ENCODE data around the gene IFNG-AS1.

DNA sequence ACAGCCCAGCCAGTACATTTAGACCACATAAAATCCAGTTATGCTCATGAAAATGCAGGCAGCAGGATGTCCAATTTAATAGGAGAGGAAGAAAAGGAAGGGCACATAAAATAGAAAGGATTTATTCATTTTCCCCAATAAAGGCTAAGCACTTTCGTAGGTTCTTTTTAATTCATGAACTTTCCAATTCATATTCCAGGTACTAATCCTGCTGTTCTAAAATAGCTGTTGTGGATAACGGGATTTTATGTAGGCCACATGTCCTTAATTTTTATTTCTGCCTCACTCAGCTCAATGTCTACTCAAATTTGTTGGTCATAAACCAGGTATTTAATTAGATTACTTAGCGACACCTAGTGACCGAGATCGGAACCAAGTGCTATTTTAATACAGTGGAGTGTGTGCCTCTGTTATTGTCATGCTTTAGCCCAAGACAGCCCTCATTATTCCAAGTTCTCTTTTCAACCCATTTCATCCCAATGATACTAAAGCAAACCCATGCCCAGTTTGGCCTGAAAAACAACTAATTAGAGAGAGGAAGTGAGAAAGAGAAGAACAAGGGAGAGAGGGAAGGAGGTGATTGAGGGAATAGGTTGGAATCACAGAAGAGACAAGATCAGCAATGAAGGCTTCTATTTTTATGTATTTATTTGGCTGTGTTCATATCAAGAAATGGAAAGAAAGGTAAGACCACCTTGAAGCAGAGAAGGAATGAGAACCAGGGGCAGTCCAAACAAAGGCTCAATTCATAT lies 45.9 kb upstream of the IFNG-AS1 start:
- TF ChIP-seq, protein P1, sequence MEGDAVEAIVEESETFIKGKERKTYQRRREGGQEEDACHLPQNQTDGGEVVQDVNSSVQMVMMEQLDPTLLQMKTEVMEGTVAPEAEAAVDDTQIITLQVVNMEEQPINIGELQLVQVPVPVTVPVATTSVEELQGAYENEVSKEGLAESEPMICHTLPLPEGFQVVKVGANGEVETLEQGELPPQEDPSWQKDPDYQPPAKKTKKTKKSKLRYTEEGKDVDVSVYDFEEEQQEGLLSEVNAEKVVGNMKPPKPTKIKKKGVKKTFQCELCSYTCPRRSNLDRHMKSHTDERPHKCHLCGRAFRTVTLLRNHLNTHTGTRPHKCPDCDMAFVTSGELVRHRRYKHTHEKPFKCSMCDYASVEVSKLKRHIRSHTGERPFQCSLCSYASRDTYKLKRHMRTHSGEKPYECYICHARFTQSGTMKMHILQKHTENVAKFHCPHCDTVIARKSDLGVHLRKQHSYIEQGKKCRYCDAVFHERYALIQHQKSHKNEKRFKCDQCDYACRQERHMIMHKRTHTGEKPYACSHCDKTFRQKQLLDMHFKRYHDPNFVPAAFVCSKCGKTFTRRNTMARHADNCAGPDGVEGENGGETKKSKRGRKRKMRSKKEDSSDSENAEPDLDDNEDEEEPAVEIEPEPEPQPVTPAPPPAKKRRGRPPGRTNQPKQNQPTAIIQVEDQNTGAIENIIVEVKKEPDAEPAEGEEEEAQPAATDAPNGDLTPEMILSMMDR (conservative IDR thresholded peaks at IDR 0.05; ENCODE audit: low read length) = peak; percentile 95
- no peak for TF ChIP-seq EZH2phosphoT487 (IDR thresholded peaks at IDR 0.05; ENCODE audit: borderline replicate concordance, low read depth, low read length)

All from OCI-LY7 (cell line).